Measurements from ENCODE around the gene ZNF91.
"Not testable (repeated sequence)": the region's sequence is repeated elsewhere in the genome, so short reads cannot be mapped to it uniquely, and the experiment has no call there.

ZNF91 gene

GRCh38 chr19:23394511-23394910 is 760 bp downstream of the ZNF91 start:
- DNase-seq: no peak

- no peak for DNase-seq
Measured at GRCh38 chr19:23393121-23393520, 2.1 kb downstream of the ZNF91 start.

- no peak for DNase-seq
Measured at GRCh38 chr19:23391236-23391635, 4.0 kb downstream of the ZNF91 start.

GRCh38 chr19:23385404-23385803 is 9.9 kb downstream of the ZNF91 start:
- DNase-seq: no peak

GRCh38 chr19:23384858-23385257 is 10.4 kb downstream of the ZNF91 start:
- DNase-seq: no peak

GRCh38 chr19:23384166-23384565 is 11.1 kb downstream of the ZNF91 start:
- DNase-seq: no peak

- no peak for DNase-seq
Measured at GRCh38 chr19:23382955-23383354, 12.3 kb downstream of the ZNF91 start.

- no peak for DNase-seq
Measured at GRCh38 chr19:23381114-23381513, 14.2 kb downstream of the ZNF91 start.

GRCh38 chr19:23379671-23380070 is 15.6 kb downstream of the ZNF91 start:
- DNase-seq: not testable (repeated sequence)

GRCh38 chr19:23378948-23379347 is 16.3 kb downstream of the ZNF91 start:
- no peak for DNase-seq

GRCh38 chr19:23377276-23377675 is 18.0 kb downstream of the ZNF91 start:
- DNase-seq: no peak

GRCh38 chr19:23366437-23366836 is 28.8 kb downstream of the ZNF91 start:
- no peak for DNase-seq

- not testable (repeated sequence) for DNase-seq
Measured at GRCh38 chr19:23366031-23366430, 29.2 kb downstream of the ZNF91 start.

GRCh38 chr19:23365222-23365621 is 30.0 kb downstream of the ZNF91 start:
- DNase-seq: no peak

- not testable (repeated sequence) for DNase-seq
Measured at GRCh38 chr19:23361843-23362242, 33.4 kb downstream of the ZNF91 start.

- DNase-seq: no peak
Measured at GRCh38 chr19:23351806-23352205, 43.5 kb downstream of the ZNF91 start.

- DNase-seq: no peak
Measured at GRCh38 chr19:23346696-23347095, 48.6 kb downstream of the ZNF91 start.

- DNase-seq: no peak
Measured at GRCh38 chr19:23345838-23346237, 49.4 kb downstream of the ZNF91 start.

- no peak for DNase-seq
Measured at GRCh38 chr19:23343434-23344010, 51.7 kb downstream of the ZNF91 start.

GRCh38 chr19:23328211-23328610 is 67.1 kb downstream of the ZNF91 start:
- no peak for DNase-seq

GRCh38 chr19:23321953-23322549 is 73.2 kb downstream of the ZNF91 start:
- no peak for DNase-seq

GRCh38 chr19:23321403-23321802 is 73.9 kb downstream of the ZNF91 start:
- DNase-seq: not testable (repeated sequence)

GRCh38 chr19:23319571-23319970 is 75.7 kb downstream of the ZNF91 start:
- not testable (repeated sequence) for DNase-seq

GRCh38 chr19:23318941-23319340 is 76.3 kb downstream of the ZNF91 start:
- not testable (repeated sequence) for DNase-seq

- DNase-seq: no peak
Measured at GRCh38 chr19:23318143-23318542, 77.1 kb downstream of the ZNF91 start.

Measured in amniotic stem cell (primary cell).